ACC112 (cell line): ENCODE data around the gene GATAD2A.
A peak's percentile ranks its signal among the peaks of the same experiment; 100 is the strongest.
"Not testable (repeated sequence)": the region's sequence is repeated elsewhere in the genome, so short reads cannot be mapped to it uniquely, and the experiment has no call there.

Source experiments
- H2AFZ ChIP-seq: fragments of 200-600 bp; sonication (generic); one replicate; pipeline ENCODE4 v1.6.0; 2017; ENCODE audit warnings: antibody characterized with exemption, low read length; ENCODE audit not compliant: unreplicated experiment
- H3K27ac ChIP-seq: fragments of 200-600 bp; sonication (generic); 2 replicates; pipeline ENCODE4 v1.5.1; 2014; ENCODE audit warnings: low read depth, mild to moderate bottlenecking, antibody characterized with exemption, low read length, moderate library complexity
- H3K27me3 ChIP-seq: fragments of 200-600 bp; sonication (generic); 2 replicates; pipeline ENCODE4 v1.6.1; 2014; ENCODE audit warnings: mild to moderate bottlenecking, antibody characterized with exemption, low read length, moderate library complexity, mixed read lengths; ENCODE audit not compliant: insufficient read depth
- H3K36me3 ChIP-seq: fragments of 200-600 bp; sonication (generic); 2 replicates; pipeline ENCODE4 v1.6.1; 2016; ENCODE audit warnings: mild to moderate bottlenecking, antibody characterized with exemption, low read length, moderate library complexity, mixed read lengths; ENCODE audit not compliant: insufficient read depth
- H3K4me1 ChIP-seq: fragments of 200-600 bp; sonication (generic); one replicate; pipeline ENCODE4 v1.6.1; 2016; ENCODE audit warnings: low read length, mixed read lengths; ENCODE audit not compliant: insufficient read depth, unreplicated experiment, control insufficient read depth
- H3K4me3 ChIP-seq: fragments of 200-600 bp; sonication (generic); 2 replicates; pipeline ENCODE4 v1.5.1; 2014; ENCODE audit warnings: mild to moderate bottlenecking, low read depth, low read length
- H3K79me2 ChIP-seq: fragments of 200-600 bp; sonication (generic); one replicate; pipeline ENCODE4 v1.6.0; 2016; ENCODE audit warnings: low read length; ENCODE audit not compliant: control insufficient read depth, unreplicated experiment, insufficient read depth

GATAD2A gene

GRCh38 chr19:19379527-19379926, 25.9 kb upstream of the GATAD2A start:
- Histone ChIP-seq H3K27me3 (no peaks in the 10 kb centered on the region), H3K36me3 (no peaks in the 10 kb centered on the region), H3K27ac (no peak overlapping the region), H3K4me3 (no peak overlapping the region), H3K4me1 (peaks cover 2% of the 10 kb centered on the region), H2AFZ (no peak overlapping the region), H3K79me2 (no peaks in the 10 kb centered on the region)

- not testable (repeated sequence) for H3K79me2 ChIP-seq, H3K36me3 ChIP-seq, H3K27ac ChIP-seq, H3K27me3 ChIP-seq, H3K4me1 ChIP-seq, H2AFZ ChIP-seq, H3K4me3 ChIP-seq
These were observed 25.2 kb upstream of the GATAD2A start for GRCh38 chr19:19380316-19380715.

- no peaks in the 10 kb centered on the region for H3K27me3 ChIP-seq
- no peaks in the 10 kb centered on the region for H3K36me3 ChIP-seq
- H3K79me2 ChIP-seq = peaks cover 3% of the 10 kb centered on the region
- no peak overlapping the region for H3K4me3 ChIP-seq
- no peak overlapping the region for H3K27ac ChIP-seq
- H2AFZ ChIP-seq = no peak overlapping the region
- H3K4me1 ChIP-seq = peaks cover 3% of the 10 kb centered on the region
These were observed 24.2 kb upstream of the GATAD2A start for GRCh38 chr19:19381007-19381926.

GRCh38 chr19:19382118-19382517, 23.4 kb upstream of the GATAD2A start:
- Histone ChIP-seq H3K79me2 (peaks cover 12% of the 10 kb centered on the region), H3K27me3 (no peaks in the 10 kb centered on the region), H2AFZ (no peak overlapping the region), H3K27ac (no peak overlapping the region), H3K4me3 (no peak overlapping the region), H3K4me1 (peaks cover 3% of the 10 kb centered on the region), H3K36me3 (no peaks in the 10 kb centered on the region)

GRCh38 chr19:19384486-19384885, 21.0 kb upstream of the GATAD2A start:
- H3K27me3 ChIP-seq = no peaks in the 10 kb centered on the region
- peak overlapping the region; percentile 41; the same call in 1 of the 2 replicates for H3K27ac ChIP-seq
- peaks cover 12% of the 10 kb centered on the region for H3K4me1 ChIP-seq
- peaks cover 32% of the 10 kb centered on the region for H3K79me2 ChIP-seq
- peak overlapping the region; percentile 81 for H3K4me3 ChIP-seq
- peak overlapping the region; percentile 48 for H2AFZ ChIP-seq
- H3K36me3 ChIP-seq = no peaks in the 10 kb centered on the region

GRCh38 chr19:19385131-19385895, 20.2 kb upstream of the GATAD2A start:
- H3K4me1 ChIP-seq = peaks cover 13% of the 10 kb centered on the region
- no peaks in the 10 kb centered on the region for H3K27me3 ChIP-seq
- H2AFZ ChIP-seq = peak overlapping the region; percentile 48
- H3K4me3 ChIP-seq = peak overlapping the region; percentile 81
- H3K79me2 ChIP-seq = peaks cover 37% of the 10 kb centered on the region
- H3K36me3 ChIP-seq = no peaks in the 10 kb centered on the region
- H3K27ac ChIP-seq = peak overlapping the region; percentile 61

GRCh38 chr19:19385896-19386869, 19.3 kb upstream of the GATAD2A start:
- Histone ChIP-seq H3K27ac (peak overlapping the region; percentile 61; the same call in 1 of the 2 replicates), H3K36me3 (no peaks in the 10 kb centered on the region), H3K4me1 (peaks cover 13% of the 10 kb centered on the region), H3K4me3 (peak overlapping the region; percentile 96), H3K79me2 (peaks cover 45% of the 10 kb centered on the region), H2AFZ (peak overlapping the region; percentile 55), H3K27me3 (no peaks in the 10 kb centered on the region)

- Histone ChIP-seq H3K79me2 (peaks cover 51% of the 10 kb centered on the region), H3K4me3 (peak overlapping the region; percentile 96), H3K4me1 (peaks cover 13% of the 10 kb centered on the region), H3K27me3 (no peaks in the 10 kb centered on the region), H3K27ac (no peak overlapping the region), H3K36me3 (no peaks in the 10 kb centered on the region), H2AFZ (no peak overlapping the region)
These were observed 18.4 kb upstream of the GATAD2A start for GRCh38 chr19:19387108-19387507.

- H3K4me3 ChIP-seq = no peak overlapping the region
- no peak overlapping the region for H2AFZ ChIP-seq
- H3K79me2 ChIP-seq = peaks cover 61% of the 10 kb centered on the region
- H3K36me3 ChIP-seq = no peaks in the 10 kb centered on the region
- H3K27ac ChIP-seq = no peak overlapping the region
- H3K27me3 ChIP-seq = no peaks in the 10 kb centered on the region
- peaks cover 13% of the 10 kb centered on the region for H3K4me1 ChIP-seq
These were observed 16.6 kb upstream of the GATAD2A start for GRCh38 chr19:19388568-19389555.
